Measurements from ENCODE around the gene CORO6.

Gene CORO6

DNA sequence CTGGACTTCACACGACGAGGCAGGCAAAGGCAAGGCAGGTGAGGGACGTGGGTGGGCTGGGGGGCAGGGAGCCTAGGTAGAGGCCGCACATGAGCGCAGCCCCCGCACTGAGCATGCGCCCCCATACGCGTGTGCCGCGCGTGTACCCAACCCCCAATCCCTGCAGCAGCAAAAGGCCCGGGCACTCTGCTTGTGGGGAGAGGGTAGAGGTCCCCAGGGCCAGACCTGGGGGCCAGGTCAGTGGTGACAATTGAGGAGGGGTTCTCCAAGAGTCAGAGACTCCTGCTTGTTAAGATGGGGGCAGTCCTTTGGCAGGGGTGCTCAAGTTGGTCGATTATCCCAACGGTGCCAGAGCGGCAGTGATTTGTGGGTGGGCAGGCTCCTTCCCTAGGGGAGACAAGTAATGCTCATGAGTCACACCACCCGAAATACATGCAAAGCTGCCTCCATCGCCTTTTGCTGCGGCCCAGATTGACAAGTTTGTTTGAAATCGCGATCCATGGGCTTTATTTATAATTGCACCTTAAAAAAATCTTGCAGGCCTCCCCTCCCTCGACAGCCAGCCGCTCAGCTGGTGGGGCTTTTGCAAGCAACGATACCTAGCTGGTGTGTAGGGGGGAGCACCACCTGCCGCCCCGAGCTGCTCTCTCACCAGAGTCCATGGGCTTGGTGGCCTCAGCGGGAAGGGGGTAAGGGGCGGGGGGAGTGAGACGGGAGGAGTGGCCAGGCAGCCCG is 32.1 kb downstream of the CORO6 start:
- DNase-seq, result no peak

DNA sequence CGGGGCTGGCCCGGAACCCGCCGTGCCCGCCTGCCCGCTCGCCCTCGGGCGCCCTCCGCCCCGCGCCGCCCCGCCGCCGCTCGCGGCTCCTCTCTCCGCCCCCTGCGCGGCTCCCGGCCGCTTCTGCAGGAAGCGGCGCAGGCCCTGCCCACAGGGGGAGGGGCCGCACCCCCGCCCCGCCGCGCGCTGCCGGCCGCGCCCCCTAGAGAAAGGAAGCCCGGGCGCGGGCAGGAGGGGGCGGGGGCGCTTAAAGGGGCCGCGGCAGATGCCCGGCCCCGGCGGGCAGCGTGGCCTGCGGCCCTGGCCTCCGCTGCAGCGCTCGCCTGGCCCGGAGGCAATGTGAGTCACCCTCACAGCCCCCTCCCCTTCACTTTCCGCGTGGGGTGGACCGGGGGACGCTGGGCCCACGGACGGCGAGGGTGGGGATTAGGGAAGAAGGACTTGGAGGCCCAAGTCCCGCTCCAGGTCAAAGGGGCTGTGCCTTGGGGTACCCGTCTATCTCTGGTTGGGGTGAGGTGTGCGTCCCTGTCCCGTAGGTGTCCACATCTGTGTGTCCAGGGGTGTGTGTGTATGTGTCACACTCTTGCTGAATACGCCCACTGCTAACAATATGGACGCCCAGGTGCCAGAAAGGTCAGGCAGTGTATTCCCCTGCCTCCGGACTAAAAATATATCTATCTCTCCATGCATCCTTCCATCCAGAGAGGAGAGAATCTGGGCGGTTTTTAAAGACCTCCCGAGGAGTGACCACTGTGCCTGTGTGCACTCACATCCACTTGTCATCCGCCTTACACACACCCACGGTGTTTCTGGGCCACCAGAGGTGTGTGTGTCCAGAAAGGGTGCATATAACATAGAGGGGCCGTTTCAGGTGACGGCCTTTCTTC is 32.9 kb downstream of the CORO6 start, which contains the start of gene GIT1:
Gene GIT1, minus strand, starts transcription at position 125 of the 887 bp plus-strand sequence. CDS start 270 bp downstream, outside the sequence.
- peak; percentile 81 for DNase-seq

DNA sequence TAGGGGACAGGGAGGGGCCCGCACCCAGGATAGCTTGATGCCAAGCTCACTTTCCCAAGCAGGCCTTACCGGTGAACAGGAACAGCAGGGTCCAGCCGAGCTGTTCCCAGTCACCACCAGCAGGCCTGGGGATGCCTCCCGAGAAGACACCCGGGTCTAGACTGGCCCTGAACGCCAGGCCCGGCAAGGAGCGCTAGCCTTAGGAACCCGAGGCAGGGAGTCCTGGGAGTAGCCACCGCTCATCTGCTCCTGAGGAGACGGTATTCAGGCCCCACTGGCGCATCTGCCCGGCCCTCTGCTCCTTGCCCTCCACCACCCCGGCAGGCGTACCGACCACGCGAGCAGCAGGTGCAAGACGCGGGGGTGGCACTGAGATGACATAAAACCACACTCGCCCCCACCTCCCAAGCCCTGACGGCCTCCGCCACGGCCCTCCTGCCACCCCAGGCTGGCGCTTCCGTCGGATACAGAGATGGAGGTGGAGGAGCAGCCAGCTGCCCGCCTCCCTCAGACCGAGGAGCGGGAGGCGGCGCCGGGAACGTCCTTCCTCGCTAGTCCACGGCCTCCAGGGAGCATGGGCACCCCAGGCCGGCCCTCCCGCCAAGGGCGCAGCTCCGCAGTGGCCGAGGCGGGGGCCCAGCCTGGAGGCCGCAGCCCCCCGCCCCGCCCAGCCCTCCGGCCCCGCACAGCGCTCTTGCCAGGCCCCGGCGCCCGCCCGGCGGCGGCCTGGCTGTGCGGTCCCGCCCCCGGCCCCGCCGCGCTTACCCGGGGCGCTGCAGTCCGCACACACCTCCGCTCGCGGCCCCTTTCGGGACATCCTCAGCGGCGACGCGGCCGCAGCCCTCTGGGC is 33.9 kb downstream of the CORO6 start:
- peak; percentile 37 for DNase-seq

DNA sequence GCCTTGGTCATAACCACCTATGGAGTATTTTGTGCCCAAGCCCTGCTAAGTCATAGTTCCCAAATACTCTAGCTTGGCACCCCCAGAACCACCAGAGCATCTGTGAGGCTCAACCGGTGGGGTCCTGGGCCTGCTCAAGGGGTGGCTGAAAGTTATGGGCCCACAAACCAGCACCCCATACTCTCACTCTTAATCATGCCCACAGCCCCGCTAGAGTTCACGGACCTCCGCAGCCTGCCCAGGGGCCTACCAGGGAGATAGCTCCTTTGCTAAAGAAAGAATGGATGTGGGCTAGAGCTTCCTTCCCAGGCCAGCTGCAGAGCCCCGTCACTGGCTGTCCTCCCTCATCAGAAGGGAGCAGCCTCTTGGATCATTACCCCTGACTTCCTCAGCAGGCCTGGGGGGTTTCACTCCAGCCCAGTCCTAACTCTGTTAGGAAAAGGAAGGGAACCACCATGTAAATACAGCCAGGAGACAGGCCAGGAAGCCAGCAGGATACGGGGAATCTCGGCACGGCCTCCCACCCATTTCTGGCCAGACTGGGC is 34.6 kb downstream of the CORO6 start:
- DNase-seq, result no peak

DNA sequence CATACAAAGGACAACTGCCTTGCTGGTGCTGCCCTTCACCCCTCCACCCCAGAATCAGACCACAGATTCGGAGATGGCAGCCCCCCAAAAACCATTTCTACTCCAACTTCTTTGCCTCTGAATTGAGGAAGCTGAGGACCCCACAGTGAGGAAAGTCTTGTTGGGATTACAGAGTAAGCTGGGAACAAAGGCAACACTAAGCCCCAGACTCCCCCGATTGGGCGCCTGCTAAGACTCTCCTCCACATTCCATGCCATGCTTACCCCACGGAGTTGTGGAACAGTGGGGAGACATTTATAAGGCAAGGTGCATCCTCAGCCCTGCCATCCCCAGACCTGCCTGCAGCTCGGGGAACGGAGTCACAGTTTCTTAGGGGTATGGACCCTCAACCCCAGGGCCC is 35.1 kb downstream of the CORO6 start:
- no peak for DNase-seq

DNA sequence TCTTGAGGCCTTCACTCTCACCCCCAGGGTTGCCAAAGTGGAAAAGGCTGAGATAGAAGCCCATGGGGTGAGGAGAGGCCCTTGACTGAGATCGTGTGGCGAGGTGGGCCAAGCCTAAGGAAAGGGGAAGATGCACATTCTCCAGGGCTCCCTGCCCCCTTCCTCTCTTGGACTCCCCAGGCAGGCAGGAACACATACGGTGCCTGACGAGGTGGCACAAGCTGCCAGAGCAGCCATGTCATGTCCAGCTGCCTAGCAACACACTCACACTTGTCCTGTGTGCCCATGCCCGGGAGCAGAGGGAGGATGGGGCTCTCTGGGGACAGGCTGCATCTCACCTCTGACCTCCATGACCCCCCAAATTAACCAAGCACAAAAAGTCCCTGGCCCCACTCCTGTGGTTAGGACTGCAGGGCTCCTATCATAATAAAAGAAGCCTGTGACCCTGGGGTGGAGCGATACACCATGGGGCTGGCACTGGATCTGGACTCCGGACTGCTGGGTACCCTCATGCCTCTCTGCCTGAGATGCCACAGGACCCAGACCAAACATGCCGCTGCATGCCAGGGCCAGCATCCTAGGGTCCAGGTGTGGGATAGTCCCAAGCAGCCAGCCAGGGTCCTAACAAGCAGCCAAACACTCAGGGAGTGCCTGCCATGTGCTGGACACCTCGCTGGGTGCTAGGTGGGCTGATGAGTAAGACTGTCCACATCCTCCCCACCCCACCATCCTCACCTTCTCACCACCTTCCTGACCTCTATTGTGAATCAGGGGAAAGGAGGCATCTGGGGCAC is 35.8 kb downstream of the CORO6 start:
- no peak for DNase-seq

DNA sequence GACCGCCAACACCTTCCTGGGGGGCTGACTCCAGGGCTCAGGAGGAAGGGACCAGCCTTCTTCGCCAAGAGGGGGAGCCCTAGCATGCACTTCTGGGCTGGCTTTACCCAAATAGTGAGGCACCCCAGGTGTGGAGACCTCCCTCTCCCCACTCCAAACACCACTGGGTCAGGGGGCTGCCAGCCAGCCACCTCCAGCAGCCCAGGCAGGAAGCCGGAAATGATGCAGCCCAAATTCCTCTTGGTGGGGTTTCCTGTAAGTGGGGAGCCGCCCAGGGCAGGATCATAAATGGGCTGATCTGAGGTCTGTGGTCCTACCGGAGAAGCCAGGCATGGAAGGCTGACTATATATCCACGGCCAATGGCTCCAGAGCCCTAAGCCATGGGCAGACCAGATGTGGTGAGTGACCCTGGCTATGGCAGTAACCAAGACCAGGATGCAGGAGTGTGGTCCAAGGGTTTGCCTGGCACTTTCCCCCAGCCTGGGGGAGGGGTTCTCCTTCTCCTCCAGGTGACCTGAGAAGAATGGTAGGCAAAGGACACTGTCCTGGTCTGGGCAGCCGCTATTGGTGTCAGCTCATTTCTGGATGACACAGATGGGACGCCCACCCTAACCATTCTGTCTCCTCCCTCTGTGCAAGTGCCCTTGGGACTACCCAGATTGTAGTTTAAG is 37.5 kb downstream of the CORO6 start:
- DNase-seq, result peak; percentile 25

DNA sequence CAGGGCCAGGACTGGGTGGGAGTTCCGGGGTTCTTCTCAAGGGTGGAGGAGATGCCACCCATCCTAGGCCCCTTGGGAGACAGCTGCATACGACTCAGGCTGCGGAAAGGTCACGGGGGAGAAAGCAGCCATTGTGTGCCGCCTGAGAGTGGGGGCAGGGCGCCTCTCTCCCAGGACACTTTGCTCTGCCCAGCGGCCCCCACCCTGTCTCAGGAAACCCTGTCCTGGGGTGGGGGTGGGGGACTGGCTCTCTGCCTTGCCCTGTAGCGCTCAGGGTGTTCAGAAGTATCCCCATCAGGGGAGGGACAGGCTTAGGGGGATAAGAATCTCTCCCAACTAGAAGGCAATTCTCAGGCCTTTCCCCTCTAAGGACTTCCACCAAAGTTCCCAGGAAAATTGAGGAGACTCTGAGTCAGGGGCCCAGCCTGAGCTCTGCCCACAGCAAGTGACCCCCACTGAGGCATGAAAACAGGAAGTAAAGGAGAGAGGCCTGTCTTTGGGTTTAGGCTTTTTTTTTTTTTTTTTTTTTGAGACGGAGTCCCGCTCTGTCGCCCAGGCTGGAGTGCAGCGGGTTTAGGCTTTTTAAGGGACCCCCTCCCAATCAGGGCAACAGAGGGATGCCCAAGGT is 38.1 kb downstream of the CORO6 start:
- DNase-seq, result no peak

DNA sequence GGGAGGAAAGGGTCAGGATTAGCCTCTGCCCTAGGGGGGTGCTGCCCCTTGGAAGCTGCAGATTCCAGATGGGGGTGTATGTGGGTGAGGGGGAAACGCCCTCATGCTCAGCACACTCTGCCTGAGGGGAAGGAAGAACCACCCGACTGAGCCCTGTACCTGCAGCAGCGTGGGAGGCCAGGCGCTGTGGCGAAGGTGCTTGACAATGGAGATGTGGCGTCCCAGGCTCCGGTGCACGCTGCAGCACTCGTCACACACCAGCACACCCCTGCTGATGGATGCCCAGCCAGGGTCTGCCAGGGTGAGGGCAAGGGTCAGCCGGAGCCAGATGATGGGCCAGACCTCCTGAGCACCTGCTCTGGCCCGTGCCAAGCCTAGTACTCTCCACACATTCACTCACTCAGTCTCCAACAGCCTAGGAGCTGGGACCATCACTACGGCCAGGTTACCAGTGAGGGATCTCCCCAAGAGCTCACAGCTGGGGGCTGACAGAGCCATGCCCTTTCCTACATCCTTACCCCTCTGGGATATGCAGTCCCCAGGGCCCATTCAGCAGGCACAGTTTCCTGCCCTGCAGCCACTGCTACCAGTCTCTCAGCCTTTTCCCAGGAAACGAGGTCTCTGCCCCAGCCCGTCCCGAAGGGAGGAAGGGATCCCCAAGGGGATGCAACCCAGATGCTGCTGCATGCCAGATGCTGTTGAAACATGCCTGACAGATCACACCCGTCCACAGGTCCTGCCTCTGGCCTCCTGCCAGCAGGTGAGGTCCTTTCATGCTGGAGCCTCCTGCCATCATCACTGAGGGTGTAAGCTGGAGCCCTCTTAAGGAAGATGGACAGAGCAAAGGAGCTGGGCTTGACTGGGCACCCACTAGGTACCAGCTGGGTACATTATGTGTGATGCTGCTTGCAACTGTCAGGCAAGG is 39.1 kb downstream of the CORO6 start:
- no peak for DNase-seq

DNA sequence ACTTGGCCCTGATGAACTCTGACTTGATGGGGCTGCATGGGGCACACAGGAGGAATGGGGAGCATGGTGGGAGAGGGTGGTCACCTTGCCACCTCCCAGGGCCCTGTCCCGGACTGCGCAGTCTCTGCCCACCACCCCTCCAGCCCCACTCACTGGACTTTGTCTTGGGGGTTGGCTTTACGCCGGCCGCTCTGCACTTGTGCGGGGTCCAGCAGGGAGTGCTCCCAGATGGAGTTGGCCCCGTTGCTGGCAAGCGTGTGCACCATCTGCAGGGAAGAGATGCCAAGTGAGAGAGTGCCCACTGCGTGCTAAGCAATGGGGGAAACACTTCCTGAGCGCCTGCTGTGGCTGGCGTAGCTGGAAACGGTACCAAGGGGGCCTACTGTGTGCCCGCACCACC is 39.9 kb downstream of the CORO6 start:
- no peak for DNase-seq

DNA sequence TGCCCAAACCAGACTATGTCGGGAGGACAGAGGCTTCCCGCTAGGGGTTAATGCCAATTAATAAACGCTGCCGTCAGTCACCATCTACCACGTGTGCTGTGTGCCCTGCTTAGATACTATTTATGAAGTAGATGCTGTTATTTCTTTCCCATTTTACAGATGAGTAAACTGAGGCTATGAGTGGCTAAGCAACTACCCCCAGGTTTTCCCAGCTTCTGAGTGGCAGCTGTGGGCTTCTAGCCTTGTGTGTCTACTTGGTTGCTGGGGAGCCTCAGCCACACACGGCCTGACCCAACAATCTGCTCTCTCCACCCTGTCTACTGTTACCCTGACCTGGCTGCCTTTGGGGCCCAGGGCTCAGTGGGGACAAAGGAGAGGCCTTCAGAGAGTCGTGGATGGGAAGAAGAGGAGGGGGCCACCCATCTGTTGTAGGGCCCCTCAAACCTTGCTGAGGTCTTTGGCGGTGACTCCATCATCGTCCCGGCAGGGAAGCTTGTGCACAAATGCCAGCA is 40.4 kb downstream of the CORO6 start:
- DNase-seq, result no peak

DNA sequence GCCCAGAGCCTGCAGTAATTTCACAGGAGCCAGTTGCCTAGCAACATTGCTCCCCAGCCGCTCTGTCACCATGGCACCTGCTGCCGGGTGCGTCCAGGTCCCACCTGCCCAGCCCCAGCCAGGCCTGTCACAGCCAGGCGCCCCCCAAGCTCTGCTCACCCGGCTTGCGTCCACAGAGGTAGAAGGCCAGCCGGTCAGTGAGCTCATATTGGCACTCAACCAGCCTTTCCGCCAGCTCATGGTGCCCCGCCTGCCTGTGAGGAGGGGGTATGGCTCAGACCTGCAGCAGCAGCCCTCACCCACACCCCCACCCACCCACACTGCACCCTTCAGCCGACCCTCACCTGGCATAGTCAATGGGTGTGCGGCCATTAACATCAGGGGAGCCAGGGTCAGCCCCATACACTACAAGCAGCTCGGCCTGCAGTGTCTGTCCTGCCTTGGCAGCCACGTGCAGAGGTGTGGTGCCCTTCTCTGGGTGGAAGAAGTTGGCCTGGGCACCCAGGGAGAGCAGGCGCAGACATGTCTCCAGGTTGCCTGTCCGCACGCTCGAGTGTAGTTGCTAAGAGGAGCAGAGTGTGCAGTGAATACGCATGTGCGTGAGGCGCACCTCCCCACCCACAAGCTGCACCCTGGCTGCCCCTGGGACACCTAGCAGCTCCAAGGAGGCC is 41.0 kb downstream of the CORO6 start:
- DNase-seq, result no peak

DNA sequence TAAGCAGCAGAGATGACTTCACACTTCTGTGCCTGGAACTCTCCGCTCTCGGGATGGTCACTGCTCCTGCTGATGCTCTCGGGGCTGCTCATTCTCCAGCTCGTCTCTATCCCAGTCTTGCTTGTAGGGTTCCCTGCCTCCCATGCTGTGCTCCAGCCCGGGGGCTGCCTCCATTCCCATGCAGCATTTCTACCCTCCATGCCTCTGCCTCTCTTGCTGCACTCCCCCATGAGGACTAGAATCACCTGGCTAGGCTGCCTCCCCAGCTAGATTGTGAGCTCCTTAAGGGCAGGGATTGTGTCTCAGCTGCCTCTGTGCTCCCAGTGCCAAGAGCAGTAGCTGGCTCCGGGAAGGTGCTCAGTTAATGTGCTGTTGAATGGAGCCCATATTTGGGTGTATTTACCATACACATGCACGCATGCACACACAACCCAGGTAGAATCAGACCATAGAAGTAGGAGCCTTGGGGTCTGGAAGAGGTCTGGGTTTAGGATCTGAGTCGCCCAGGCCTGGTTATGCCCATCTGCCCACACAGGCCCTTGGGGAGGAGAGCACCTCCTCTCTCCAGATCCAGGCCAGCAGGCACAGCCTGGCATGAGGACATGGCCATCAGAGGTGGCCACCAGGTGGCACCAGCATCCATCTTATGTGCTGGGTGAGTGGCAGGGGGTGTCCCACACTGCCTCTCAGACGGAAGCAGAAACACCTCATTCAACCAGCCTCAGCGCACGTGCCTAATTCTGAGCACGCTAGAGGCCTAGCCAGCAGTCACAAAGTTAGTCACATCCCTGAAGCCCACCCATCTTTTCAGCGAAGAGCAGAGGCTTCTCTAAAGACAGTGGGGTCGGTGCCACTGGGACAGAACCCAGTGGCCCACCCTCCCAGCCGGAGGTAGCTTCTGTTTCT is 42.6 kb downstream of the CORO6 start:
- DNase-seq, result peak; percentile 84

DNA sequence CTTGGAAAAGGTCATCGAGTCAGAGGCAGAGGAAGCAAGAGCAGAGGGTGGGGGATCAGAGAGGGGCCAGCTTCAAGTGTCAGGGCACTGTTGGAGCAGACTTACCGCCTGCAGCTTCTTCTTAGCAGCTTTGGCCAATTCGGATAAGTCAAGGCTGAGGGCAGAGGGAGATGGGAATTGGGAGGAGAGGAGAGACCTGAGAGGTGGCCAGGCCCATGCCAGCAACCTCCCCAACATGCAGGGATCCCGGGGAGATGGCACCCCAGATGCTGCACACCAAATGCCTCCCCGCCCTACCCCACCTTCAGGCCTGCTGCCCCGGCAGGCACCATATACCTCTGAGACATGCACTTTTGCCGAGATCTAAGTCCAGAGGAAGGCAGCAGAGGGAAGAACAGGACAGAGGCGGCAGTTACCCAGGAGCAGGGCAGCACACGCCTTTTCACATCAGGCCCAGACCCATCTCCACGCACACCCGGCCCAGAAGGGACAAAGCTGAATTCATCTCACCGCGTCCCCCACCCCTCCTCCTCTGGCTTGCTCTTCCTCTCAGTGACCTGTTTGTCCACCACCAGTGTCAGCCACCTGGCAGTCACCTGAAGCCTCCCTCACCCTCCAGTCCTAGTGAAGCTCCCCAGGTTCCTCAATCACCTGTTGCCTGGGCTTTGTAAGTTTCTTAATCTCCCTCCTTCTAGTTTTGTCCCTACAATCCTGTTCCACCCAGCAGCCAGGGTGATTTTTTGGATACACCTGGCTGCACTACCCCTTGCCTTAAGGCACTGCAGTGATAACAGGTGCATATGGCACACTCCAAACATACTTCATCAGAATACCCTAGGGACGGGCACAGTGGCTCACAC is 43.9 kb downstream of the CORO6 start:
- DNase-seq, result no peak

DNA sequence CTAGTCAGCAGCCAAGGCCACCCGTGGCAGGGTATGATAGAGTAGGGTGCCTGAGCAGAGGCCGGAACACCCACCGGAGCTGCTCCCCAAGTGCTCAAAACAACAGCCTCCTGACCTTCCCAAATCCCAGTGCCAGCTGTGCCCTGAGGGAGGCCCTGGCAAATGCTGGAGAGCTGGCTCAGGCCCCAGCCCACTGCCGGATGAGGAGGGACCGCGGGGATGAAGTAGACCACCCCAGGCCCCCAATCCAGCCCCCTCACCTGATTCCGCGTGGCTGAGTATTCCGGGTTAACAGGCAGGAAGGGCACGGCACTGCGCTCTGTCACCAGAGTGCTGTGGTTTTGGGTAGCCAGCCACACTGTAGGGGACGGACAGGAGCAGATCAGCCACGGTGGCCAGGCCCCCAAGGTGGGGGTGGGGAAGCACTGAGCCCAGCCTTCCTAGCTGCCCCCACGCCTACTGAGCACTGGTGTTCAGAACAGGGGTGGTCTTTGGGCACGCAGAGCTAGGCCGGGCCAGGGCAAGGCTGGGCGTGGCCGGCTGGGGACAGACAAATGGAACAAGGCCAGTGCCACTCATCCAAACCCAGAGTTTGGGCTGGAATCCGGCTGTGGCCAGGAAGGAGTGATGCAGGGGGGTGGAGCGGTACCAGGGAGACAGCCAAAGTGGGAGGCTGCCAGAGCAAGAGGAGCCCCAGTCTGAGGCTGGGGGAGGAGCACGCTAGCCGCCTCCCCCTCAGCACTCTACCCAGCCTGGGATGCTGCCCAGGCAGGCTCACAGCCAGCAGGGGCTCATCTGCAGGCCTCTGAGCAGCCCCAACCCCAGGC is 45.1 kb downstream of the CORO6 start:
- DNase-seq, result no peak

DNA sequence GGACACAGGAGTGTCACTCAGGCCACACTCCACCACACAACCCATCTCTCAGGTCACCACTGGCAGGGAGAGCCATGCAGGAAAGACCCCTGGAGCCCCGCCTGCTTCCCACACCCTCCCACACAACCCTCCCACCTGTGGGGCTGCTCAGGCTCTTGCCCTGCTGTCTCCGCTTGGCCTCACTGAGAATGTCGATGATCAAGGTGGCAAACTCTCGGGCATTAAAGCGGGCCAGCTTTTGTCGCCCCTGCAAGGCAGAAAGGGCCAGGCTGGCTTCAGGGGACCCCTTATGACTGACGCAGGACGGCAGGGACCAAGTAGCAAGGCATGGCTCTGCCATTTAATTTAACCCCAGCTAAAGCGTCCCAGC is 45.7 kb downstream of the CORO6 start:
- DNase-seq, result no peak

Data from central memory CD4-positive, alpha-beta T cell (primary cell).